Posterior vena cava (tissue), 2 donors: Measurements from ENCODE around the gene RUFY2. TPM values are rescaled to one million over a fixed set of nuclear protein-coding genes. Genes with fewer than 3 reads are reported as not detected.

Source experiments
- total RNA-seq, 2 donors: library from RNA; stranded (reverse); fragmentation: NEBNext Ultra II Directional; extraction: Animal tissue kit (Norgen Biotek cat#: 25700); gene quantifications; one replicate each; pipeline ENCODE4 v1.2.1, GENCODE V29; 2021
- donor health status: DM: yes; HTN: yes; CAD: no.
- donor health status: DM: yes; HTN: yes; CAD: no.

RUFY2 gene
- total RNA-seq, 2 donors from 2014 or later, result 27.0 to 31.6 TPM

Other genes starting within 250 kb of the RUFY2 start
- gene ATOH7, start 175.2 kb downstream of the RUFY2 start, total RNA-seq, result not detected
- 100 to 1,000 TPM in 1 of 2 donors, 10 to 100 TPM in 1; 99.6 to 121 TPM for gene HNRNPH3, start 75.2 kb downstream of the RUFY2 start, total RNA-seq
- gene PBLD, start 74.3 kb downstream of the RUFY2 start, total RNA-seq, result 10 to 100 TPM in 1 of 2 donors, 1 to 10 TPM in 1; 9.4 to 12.5 TPM
- gene DNA2, start 64.7 kb upstream of the RUFY2 start, total RNA-seq, result 1 to 10 TPM; 1.7 to 2.0 TPM
- 10 to 100 TPM; 27.9 to 35.2 TPM for gene SLC25A16, start 120.2 kb upstream of the RUFY2 start, total RNA-seq
- 1 to 10 TPM; 3.2 to 4.3 TPM for gene TET1, start 153.1 kb upstream of the RUFY2 start, total RNA-seq